GM18907 (cell line): ENCODE results near the gene AP3S1.
"Not testable (repeated sequence)": the region's sequence is repeated elsewhere in the genome, so short reads cannot be mapped to it uniquely, and the experiment has no call there.

Source experiments
- ATAC-seq: cut with Tn5 transposase; IDR thresholded peaks from one replicate; pipeline ENCODE4 v1.9.1; 2021; ENCODE audit warnings: mild to moderate bottlenecking, moderate library complexity; ENCODE audit not compliant: unreplicated experiment

Gene AP3S1

DNA sequence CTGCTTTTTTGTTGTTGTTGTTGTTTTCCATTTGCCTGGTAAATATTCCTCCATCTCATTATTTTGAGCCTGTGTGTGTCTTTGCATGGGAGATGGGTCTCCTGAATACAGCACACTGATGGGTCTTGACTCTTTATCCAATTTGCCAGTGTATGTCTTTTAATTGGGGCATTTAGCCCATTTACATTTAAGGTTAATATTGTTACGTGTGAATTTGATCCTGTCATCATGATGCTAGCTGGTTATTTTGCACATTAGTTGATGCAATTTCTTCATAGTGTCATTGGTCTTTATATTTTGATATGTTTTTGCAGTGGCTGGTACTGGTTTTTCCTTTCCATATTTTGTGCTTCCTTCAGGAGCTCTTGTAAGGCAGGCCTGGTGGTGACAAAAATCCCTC is 16.8 kb upstream of the AP3S1 start:
- ATAC-seq = not testable (repeated sequence)

DNA sequence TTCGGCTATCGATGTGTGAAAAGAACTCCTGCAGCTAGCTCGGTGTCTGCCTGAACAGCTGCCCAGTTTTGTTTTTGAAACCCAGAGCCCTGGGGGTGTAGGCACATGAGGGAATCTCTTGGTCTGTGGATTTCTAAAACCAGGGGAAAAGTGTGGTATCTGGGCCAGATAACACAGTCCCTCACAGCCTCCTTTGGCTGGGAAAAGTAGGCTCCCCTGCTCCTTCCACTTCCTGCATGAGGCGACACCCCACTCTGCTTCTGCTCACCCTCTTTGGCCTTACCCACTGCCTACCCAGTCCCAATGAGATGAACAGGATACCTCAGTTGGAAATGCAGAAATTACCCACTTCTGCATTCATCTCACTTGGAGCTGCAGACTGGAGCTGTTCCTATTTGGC is 15.8 kb upstream of the AP3S1 start:
- ATAC-seq = no peak

DNA sequence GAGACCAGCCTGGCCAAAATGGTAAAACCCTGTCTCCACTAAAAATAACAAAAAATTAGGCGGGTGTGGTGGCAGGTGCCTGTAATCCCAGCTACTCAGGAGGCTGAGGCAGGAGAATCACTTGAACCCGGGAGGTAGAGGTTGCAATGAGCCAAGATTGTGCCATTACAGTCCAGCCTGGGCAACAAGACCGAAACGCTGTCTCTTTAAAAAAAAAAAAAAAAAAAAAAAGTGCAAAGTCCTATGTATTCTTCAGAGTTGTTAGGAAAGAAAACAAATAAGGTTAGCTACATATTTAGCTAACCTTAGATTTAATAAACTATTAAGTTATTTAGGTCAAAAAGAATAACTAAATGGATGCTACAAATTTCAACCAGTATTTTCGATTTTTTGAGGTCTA is 11.8 kb upstream of the AP3S1 start:
- no peak for ATAC-seq

DNA sequence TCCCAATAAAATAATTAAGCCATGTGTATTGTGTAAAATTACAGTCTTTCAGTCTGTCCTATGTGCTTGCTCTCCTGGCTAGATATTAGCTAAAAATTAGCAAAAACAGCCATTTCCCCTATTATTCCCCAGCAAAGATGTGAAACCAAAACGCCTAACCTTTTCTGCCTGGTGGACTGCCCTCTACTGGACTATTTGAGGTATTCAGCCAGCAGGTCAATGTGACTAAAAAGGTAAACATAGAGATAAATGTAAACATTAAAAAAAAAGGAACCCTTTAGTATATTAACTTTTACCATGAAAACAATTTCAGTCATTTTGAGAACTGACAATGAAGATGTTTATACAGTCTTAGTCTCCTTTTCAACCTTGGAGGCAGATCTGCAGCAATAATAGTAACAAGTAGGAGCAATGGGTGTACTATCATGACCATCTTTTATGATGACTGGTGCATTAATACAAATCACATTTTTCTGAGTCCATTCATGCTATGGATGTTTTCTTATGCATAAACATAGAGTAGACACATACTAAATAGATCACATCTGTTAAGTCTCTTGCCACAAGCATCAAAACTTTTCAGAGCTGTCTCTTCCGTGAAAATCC is 10.5 kb upstream of the AP3S1 start:
- ATAC-seq = peak; percentile 79

DNA sequence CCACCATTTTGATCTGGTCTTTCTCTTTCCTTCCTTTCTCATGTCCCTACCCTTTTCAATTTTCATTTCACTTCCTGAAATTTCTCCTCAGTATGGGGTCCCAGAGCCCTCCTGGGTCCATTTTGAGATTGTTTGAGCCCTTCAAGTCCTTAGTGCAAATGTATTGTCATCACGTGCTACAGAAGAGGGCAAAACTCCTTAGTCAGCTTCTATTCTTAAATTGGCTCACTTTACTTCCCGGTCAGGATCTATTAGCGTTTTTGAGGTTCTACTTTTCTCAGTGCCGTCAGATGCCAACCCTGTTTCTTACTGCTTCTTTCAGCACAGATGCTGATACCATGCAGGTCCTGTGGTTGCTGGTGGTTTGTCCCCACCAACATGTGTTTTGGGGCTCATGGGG is 6.3 kb upstream of the AP3S1 start:
- no peak for ATAC-seq

DNA sequence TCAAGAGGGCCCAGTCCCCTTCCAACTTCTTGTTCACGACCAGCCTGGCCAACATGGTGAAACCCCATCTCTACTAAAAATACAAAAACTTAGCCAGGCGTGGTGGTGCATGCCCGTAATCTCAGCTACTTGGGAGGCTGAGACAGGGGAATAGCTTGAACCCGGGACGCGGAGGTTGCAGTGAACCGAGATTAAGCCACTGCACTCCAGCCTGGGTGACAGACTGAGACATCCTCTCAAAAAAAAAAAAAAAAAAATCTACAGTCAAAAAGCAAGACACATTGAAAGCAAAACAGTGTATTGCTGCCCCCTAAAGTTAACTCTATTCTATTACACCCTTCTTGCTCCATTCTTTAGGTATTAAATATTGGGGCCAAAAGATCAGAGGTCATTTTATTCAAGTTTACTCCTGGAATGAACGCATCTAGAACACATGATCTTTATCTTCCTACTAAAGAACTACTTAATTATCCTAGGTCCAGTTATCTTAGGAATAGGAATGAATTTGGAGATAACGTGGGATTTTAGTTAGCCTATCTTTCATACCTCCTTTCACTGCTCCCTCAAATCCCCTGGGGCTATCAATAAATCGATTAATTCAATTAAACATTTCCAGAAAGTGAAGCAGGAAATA is 2.7 kb upstream of the AP3S1 start:
- ATAC-seq = no peak

DNA sequence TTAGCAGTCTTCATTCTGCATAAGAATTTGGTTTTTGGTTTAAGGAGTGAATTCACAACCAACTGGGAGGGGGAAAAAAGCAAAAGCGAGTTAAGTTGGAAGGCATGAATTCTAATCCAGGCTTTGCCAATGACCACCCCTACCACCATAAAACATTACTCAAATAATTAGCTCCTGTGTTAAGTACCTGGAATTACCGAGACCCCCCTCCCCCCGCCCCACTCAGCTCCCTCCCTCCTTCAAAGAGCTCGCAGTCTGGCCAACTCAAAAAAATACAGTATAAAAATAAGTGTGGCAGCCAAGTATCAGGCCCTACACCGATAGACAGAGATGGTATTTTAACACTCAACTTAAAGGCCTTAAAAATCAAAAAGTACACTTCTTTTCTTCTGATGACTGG is 862 bp upstream of the AP3S1 start:
- no peak for ATAC-seq

DNA sequence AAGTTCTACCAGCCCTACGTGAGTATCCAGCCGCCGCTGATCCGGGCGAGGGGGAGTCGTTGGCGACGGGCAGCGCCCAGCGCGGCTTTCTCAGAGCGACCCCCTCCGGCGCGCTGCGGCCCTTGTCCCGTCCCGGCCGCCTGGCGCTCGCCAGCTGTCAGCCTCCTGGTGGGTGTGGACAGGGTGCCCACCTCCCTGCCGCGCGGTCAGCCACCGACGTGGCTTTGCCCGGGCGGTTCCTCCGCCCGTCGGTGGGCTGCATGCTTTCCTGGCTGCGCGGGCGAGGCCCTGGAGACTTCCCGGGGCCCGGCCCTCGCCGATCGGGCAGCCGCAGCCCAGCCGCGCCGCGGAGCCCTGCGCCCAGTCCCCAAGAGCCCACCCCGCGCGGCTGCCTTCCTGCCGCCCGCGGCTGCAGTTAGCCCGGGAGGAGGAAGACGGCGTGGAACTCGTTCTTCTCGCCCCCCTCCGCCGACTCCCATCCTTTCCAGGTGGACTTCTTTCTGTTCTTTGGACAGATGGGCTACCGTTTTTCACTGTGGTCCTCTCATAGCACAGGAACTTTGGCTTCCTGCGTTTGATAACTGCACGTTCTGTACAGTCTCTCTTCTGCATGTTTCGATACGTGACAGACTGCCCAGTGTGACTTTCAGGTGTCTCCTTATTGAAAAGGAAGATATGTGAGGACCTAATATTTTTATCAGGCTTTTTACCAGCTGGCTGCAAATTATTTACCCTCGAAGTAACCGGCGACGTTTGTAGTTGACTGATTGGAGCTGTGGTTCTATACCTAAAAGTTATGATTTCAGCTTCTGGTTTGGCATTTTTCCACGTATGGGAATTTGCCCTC is 577 bp downstream of the AP3S1 start:
- ATAC-seq = peak; percentile 41

DNA sequence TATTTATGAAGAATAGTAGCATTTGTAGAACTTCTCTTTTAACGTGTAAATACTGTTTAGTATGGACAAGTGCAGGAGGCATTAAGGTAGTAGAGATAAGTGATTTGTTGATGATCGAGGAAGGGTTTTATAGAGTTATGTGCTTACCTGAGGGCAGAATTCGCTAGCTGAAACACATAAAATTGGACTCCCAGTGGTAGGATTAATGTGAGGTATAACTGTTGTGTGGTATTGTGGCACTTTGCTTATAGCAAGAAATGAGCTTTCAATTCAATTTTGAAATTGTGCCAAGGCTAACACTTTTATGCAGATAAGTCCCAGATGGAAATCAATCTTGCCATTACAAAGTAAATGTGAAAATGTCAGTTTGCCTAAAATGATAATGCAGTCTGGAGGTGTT is 1.2 kb downstream of the AP3S1 start:
- no peak for ATAC-seq

DNA sequence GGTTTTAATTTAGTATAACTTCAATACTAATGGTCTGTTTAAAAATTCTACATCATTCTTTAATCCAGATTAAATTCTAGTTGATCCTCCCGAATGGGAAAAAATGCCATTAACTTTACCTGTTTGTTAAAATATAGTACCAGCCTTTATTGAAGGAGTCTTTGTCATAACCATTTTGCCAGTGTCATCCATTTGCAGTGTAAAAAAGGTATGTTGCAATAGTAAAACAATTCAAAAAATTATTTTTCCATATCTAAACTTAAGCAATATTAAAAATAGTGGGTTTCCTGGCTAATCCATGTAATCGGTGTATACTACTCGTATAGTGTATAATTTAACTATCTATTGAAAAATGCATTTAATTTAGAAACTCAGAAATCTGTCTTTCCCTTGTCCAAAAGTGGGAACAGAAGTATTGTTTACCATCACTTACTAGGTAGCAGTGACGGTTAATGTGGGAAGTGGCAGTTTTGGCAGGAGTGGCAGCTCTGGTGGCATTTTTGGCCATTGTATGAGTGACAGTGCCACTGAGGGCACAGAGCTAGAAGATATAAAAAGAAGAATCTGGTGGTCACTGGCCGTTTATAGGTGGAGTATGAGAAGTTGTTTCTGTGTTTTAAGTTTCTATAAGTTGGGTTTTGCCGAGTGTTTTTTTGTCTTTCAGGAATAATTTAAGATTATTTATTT is 1.9 kb downstream of the AP3S1 start:
- no peak for ATAC-seq

DNA sequence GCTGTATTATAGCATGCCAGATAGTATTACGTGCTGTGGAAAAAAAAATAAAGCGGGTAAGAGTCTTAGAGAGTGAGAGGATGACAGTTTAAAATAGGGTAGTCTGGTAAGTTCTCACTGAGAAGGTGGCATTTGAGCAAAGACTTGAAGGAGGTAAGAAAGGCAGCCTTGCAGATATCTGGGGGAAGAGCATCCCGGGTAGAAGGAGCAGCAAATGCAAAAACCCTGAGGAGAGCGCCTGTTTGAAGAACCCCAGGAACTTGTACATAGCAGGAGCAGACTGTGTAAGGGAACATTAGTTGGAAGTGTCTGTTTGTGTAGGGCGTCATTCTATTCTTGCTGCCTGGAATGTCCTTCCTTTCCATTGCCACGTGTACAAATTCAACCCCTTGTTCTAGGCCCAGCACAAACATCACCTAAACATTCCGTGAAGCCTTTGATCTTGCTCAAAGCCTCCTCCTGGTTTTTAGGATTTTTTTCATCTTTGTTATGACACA is 2.6 kb downstream of the AP3S1 start:
- ATAC-seq = no peak

DNA sequence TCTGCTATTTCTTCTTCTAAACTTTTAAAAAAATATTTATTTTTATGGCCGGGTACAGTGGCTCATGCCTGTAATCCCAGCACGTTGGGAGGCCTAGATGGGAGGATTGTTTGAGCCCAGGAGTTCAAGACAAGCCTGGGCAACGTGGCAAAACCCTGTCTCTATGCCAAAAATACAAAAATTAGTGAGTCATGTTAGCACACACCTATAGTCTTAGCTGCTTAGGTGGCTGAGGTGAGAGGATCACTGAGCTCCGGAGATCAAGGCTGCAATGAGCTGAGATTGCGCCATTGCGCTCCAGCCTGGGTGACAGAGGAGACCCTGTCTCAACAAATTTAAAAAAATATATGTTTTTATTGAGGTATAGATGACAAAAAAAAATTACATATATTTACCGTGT is 5.6 kb downstream of the AP3S1 start:
- no peak for ATAC-seq

DNA sequence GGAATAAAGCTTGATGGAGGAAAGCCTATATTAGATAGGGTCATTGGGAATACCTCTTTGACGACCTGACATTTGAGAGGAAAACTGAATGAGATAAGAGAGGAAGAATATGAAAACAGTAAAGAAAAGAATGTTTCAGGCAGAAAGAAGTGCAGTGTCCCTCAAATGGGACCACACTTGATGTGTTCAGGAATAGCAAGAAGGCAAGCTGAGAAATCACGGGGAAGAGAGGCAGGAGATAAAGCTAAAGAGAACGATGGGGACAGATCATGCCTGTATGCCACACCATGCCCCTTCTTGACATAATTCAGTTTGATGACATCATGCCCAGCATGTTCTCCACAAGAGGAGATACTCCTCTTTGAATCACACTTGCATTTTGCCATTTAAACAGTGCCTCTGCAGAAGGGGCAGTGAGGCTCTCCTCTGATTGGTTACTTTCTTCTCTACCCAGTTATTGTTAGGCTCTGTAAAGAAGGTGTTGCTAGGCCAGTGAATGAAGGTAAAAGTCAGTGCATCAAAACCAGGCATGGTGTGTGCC is 7.6 kb downstream of the AP3S1 start:
- no peak for ATAC-seq

DNA sequence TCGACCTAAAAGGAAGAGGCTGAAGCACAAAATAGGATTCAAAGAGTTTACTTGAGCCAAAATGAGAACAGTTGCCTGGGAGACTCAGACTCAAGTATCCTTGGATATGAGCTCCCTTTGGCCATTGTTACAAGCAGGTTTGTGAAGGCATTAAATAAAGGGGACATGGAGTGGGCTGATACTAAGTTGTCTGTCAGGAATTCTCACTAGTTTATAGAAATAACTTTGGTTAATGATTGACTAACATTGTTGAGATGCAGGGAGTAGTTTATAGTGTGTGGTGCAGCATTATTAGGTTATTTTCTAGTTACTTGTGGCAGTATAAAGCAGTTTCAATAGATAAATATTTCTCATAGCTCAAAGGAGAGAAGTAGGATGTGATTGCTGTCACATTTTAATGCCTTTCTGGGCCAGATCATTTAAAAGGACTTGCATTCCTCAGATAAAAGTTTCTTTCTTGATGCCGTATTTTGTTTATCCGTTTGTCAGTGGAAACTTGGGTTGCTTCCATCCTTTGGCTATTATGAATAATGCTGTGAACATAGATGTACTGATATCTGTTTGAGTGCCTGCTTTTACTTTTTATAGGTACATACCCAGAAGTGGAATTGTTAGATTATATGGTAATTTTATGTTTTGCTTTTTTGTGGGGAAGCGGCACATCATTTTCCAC is 9.1 kb downstream of the AP3S1 start:
- no peak for ATAC-seq

DNA sequence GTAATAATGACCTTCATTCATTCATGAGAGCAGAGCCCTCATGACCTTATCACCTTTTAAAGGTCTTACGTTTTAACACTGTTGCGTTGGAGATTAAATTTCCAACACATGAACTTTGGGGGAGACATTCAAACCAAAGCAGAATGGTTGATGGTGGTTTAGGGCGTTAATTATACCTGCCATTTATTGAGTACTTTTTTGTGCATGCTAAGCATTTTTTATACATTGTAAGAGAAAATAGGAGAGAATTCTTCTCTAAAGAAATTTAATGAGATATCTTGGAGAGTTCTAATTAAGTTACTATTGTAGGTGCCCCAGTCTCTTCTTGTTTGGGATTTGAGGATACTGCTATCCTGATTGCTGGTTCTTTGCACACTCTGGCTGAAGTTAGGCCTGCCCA is 12.4 kb downstream of the AP3S1 start:
- no peak for ATAC-seq

DNA sequence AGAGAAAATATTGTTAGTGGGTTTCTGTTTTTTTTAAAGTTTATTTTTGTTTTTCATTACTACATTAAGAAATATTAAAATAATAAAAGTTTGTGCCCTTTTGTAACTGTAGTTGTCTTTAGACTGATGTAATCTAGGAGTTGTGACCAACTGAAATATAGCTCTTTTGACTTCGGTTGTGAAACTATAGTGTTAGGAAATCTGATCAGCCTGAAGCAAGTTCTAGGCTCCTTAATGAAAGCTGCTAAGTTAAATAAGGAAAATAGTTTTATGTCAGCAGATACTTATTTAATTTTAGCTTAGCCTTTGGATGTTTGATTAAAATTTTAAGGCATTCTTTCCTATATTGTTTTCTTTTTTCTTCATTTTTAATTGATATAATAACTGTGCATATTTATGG is 14.2 kb downstream of the AP3S1 start:
- ATAC-seq = no peak

DNA sequence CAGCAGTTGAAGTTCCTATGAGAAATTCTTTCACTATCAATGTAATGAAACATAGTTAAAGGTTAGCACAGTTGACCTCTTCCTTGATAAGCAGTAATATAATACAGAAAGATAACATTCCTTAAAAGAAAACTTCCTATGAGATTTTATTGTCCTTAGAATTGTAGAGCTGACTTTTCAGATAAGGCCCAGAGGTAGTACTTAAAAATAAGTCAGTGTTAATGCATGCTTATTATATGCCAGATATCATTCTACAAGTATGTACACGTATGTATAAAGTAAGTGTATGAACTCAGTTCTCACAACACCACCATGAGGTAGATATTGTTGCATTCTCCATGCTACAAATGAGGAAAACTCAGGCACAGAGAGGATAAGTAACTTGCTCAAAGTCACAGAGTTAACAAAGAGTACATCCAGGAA is 15.3 kb downstream of the AP3S1 start:
- no peak for ATAC-seq

DNA sequence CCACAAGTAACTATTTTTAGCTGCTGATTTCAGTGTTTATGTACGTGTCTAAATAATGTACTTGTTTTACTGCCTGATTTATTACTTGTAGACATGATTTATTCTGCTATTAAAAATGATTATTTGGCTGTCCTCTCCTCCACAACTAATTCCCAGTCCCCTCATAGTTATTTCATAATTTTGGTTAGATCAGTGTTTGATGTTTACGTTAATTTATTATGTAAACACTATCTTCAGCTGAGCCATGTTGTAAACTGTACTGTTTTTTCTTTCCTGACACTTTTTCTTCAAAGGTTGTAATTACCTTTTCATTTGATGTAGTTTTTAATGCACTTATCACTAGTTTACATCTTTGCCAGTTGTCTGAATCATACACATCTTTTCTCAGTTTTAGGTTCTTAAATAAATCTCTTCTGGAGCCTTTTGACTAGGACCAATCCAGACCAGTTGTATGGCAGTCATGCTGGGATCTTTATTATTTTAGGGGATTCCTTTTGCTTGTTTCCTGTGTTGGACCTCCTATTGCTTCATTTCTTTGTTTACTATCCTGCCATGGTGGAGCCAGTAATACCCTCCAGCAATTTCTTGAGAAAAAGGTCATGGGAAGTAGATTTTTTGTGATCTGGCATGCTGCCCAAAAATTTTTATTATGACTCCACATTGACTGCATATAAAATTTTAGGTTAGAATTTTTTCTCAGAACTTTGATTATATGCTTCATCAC is 16.1 kb downstream of the AP3S1 start:
- ATAC-seq = no peak

DNA sequence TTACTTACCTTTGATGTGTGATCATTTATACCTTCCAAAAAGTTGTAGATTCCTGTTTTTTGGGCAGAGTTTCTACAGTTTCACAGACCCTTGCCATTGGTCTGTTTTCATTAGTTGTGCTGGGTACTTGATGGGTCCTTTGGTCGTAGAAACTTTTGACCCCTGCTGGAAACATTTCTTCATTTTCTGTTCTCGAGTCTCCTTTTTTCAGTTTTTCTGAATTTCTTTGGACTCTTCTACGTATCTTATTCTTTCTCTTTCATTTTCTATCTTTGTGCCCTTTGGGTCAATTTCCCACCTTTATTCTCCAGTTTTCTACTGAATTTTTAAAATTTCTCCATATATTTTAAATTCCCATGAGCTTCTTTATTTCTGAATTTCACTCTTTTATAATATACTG is 16.7 kb downstream of the AP3S1 start:
- no peak for ATAC-seq

DNA sequence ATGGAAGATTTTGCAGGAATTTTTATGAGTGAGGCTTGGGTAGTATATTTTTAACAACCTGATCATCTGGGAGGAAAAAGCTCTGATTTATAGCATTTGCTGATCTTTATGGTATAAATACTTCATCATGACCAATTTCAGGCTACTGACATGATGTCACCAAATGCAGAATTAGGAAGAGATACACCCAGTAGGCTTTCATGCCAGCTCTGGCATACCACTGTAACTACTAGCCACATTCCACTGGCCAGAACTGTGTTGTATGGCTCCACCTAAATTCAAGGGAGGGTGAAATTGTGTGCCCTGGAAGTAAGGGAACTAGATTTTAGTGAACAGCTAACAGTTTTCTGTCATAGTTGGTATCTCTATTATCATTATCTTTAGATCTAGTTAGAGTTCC is 17.6 kb downstream of the AP3S1 start:
- no peak for ATAC-seq
